ENCODE data around the gene WNT9A. TPM values are rescaled to one million over a fixed set of nuclear protein-coding genes. Genes with fewer than 3 reads are reported as not detected.

WNT9A gene
- total and polyA plus RNA-seq, 4 donors = 2.6 to 8.6 (median 4.9) TPM

DNA sequence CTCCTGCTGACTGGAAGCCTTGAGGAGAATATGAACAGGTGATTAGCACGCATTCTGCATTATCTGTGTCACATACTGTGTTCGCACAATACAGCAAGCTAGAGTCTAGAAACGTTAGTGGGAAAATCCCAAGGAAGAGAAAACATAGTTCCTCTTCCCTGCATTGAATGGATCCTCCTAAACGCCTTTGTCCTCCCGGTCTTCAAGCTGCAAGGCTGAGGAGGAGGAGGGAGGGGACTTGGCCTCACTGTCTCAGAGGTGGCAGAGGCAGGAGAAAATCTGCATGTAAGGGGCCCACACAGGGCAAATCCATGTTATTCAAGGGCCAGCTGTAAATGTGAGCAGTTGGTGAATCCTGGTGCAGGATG, 34.4 kb downstream of the WNT9A start:
- Histone ChIP-seq H3K4me1 (ENCODE audit: control insufficient read depth in 5 of 5, insufficient read depth in 5 of 5, low read length in 5 of 5) (peaks cover 0 to 28% (median 7%) of the 10 kb centered on the region in 5 donors), H3K4me3 (no peak overlapping the region), H3K36me3 (ENCODE audit: control insufficient read depth in 4 of 4, insufficient read depth in 4 of 4, low read length in 4 of 4) (no peaks in the 10 kb centered on the region), H3K9me3 (ENCODE audit: control insufficient read depth in 4 of 4, insufficient read depth in 3 of 4, low read length in 3 of 4) (peaks cover 0 to 2% (median 0%) of the 10 kb centered on the region in 4 donors), H3K27me3 (ENCODE audit: control insufficient read depth in 3 of 3, insufficient read depth in 3 of 3, low read length in 2 of 3) (no peaks in the 10 kb centered on the region), H3K27ac (ENCODE audit: low read depth in 1 of 2, low read length in 1 of 2) (no peak overlapping the region), H3K9ac (ENCODE audit: insufficient read depth in 1 of 2, low read length in 2 of 2) (no peak overlapping the region)
- TF ChIP-seq, protein P1, sequence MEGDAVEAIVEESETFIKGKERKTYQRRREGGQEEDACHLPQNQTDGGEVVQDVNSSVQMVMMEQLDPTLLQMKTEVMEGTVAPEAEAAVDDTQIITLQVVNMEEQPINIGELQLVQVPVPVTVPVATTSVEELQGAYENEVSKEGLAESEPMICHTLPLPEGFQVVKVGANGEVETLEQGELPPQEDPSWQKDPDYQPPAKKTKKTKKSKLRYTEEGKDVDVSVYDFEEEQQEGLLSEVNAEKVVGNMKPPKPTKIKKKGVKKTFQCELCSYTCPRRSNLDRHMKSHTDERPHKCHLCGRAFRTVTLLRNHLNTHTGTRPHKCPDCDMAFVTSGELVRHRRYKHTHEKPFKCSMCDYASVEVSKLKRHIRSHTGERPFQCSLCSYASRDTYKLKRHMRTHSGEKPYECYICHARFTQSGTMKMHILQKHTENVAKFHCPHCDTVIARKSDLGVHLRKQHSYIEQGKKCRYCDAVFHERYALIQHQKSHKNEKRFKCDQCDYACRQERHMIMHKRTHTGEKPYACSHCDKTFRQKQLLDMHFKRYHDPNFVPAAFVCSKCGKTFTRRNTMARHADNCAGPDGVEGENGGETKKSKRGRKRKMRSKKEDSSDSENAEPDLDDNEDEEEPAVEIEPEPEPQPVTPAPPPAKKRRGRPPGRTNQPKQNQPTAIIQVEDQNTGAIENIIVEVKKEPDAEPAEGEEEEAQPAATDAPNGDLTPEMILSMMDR (IDR thresholded peaks at IDR 0.05; ENCODE audit: control extremely low read depth, extremely low read depth) = no peak
- peak in 1 of 3 donors; percentile 29 for DNase-seq
- 59 to 64% methylated on average over 5 of the region's 5 CpGs for WGBS, 2 donors
- ATAC-seq (ENCODE audit: insufficient read depth, low FRiP score) = no peak

DNA sequence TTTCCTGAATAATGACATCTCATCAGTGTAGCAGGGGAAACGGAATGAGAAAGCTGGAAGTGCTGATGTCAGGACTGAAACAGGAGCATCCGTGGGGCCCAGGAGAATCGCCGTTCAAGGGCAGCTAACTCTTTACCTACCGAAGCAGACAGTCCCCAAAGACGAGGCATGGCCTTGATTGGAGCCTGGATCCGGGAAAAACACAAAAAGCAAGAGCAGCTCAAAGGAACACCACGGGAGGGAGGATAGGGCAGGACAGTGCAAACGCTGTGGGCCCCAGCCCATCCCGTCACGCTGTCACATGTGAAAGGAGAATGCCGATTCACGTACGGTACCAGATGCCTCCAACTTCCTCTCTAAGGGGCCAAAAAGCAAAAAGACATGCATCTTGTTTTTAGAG, 34.9 kb downstream of the WNT9A start:
- peaks cover 0 to 2% (median 0%) of the 10 kb centered on the region in 4 donors for H3K9me3 ChIP-seq (ENCODE audit: control insufficient read depth in 4 of 4, insufficient read depth in 3 of 4, low read length in 3 of 4)
- H3K4me3 ChIP-seq = no peak overlapping the region
- H3K9ac ChIP-seq (ENCODE audit: insufficient read depth in 1 of 2, low read length in 2 of 2) = no peak overlapping the region
- WGBS, 2 donors = 45 to 54% methylated on average over 14 of the region's 14 CpGs
- no peak for DNase-seq
- no peaks in the 10 kb centered on the region for H3K27me3 ChIP-seq (ENCODE audit: control insufficient read depth in 3 of 3, insufficient read depth in 3 of 3, low read length in 2 of 3)
- no peak for ATAC-seq (ENCODE audit: insufficient read depth, low FRiP score)
- TF ChIP-seq, protein P1 (IDR thresholded peaks at IDR 0.05; ENCODE audit: control extremely low read depth, extremely low read depth) = no peak
- H3K27ac ChIP-seq (ENCODE audit: low read depth in 1 of 2, low read length in 1 of 2) = no peak overlapping the region
- peaks cover 0 to 28% (median 7%) of the 10 kb centered on the region in 5 donors for H3K4me1 ChIP-seq (ENCODE audit: control insufficient read depth in 5 of 5, insufficient read depth in 5 of 5, low read length in 5 of 5)
- H3K36me3 ChIP-seq (ENCODE audit: control insufficient read depth in 4 of 4, insufficient read depth in 4 of 4, low read length in 4 of 4) = no peaks in the 10 kb centered on the region

DNA sequence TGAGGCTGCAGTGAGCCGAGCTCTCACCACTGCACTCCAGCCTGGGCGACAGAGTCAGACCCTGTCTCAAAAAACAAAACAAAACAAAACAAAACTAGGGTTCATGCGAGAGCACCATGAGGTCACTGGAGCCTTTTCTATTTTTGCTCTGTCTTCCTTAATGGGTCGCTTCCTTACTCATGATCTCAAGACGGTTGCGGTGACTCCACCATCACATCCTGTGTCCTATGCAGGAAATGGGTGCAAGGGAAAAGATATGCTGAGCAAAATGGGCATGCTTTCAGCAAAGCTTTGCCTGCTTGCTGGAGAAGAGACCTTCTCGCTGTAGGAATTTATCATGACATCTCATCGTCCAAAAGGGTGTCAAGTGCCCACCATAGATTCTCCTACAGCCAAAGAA, 36.4 kb downstream of the WNT9A start:
- DNase-seq = no peak
- Histone ChIP-seq H3K9ac (ENCODE audit: insufficient read depth in 1 of 2, low read length in 2 of 2) (no peak overlapping the region), H3K4me1 (ENCODE audit: control insufficient read depth in 5 of 5, insufficient read depth in 5 of 5, low read length in 5 of 5) (peaks cover 0 to 23% (median 7%) of the 10 kb centered on the region in 5 donors), H3K36me3 (ENCODE audit: control insufficient read depth in 4 of 4, insufficient read depth in 4 of 4, low read length in 4 of 4) (no peaks in the 10 kb centered on the region), H3K4me3 (no peak overlapping the region), H3K9me3 (ENCODE audit: control insufficient read depth in 4 of 4, insufficient read depth in 3 of 4, low read length in 3 of 4) (peaks cover 0 to 2% (median 0%) of the 10 kb centered on the region in 4 donors), H3K27ac (ENCODE audit: low read depth in 1 of 2, low read length in 1 of 2) (no peak overlapping the region), H3K27me3 (ENCODE audit: control insufficient read depth in 3 of 3, insufficient read depth in 3 of 3, low read length in 2 of 3) (no peaks in the 10 kb centered on the region)
- TF ChIP-seq, protein P1 (IDR thresholded peaks at IDR 0.05; ENCODE audit: control extremely low read depth, extremely low read depth) = no peak
- WGBS, 2 donors = 88 to 89% methylated on average over 8 of the region's 8 CpGs
- ATAC-seq (ENCODE audit: insufficient read depth, low FRiP score) = no peak

Measured in lung (tissue), 12 donors.